ENCODE measurements around the gene SLC5A10.

DNA sequence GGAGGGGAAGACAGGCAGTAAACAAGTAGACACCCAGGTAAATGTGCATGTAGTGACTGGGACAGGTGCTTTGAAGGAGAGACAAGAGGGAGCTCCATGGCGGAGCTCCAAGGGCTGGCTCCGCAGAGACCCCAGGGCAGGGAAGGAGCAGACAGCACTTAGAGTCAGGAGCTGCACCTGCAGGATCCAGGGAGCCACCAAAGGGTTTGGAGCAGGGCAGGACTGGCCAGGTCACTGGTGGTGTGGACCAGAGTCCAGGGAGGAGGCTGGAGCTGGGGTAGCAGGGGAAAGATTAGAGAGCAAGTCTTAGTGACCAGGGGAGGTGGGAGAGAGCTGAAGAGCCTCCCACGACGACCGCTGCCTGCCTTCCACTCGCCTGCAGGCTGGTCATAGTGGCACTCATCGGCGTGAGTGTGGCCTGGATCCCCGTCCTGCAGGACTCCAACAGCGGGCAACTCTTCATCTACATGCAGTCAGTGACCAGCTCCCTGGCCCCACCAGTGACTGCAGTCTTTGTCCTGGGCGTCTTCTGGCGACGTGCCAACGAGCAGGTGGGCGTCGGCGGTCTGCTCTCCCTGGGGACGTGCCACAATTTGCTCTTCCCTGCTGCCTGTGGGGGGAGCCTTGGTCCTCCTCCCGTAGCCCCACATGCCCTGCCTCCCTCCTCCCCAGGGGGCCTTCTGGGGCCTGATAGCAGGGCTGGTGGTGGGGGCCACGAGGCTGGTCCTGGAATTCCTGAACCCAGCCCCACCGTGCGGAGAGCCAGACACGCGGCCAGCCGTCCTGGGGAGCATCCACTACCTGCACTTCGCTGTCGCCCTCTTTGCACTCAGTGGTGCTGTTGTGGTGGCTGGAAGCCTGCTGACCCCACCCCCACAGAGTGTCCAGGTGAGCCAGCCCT lies 67.3 kb downstream of the SLC5A10 start:
- TF ChIP-seq, protein P1, sequence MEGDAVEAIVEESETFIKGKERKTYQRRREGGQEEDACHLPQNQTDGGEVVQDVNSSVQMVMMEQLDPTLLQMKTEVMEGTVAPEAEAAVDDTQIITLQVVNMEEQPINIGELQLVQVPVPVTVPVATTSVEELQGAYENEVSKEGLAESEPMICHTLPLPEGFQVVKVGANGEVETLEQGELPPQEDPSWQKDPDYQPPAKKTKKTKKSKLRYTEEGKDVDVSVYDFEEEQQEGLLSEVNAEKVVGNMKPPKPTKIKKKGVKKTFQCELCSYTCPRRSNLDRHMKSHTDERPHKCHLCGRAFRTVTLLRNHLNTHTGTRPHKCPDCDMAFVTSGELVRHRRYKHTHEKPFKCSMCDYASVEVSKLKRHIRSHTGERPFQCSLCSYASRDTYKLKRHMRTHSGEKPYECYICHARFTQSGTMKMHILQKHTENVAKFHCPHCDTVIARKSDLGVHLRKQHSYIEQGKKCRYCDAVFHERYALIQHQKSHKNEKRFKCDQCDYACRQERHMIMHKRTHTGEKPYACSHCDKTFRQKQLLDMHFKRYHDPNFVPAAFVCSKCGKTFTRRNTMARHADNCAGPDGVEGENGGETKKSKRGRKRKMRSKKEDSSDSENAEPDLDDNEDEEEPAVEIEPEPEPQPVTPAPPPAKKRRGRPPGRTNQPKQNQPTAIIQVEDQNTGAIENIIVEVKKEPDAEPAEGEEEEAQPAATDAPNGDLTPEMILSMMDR (optimal IDR thresholded peaks at IDR 0.05 in 1 of 3, IDR thresholded peaks at IDR 0.05 in 1 of 3, conservative IDR thresholded peaks at IDR 0.05 in 1 of 3; ENCODE audit: extremely low read depth in 1 of 3, insufficient read depth in 2 of 3, low read length in 3 of 3) = no peak
- TF ChIP-seq EZH2 (IDR thresholded peaks at IDR 0.05; ENCODE audit: low read length) = no peak

All from keratinocyte (primary cell).